ENCODE data around the gene WWC1. TPM values are rescaled to one million over a fixed set of nuclear protein-coding genes. Genes with fewer than 3 reads are reported as not detected.

WWC1 gene
- total and polyA plus RNA-seq, 12 donors = 0.79 to 7.8 (median 1.2) TPM

DNA sequence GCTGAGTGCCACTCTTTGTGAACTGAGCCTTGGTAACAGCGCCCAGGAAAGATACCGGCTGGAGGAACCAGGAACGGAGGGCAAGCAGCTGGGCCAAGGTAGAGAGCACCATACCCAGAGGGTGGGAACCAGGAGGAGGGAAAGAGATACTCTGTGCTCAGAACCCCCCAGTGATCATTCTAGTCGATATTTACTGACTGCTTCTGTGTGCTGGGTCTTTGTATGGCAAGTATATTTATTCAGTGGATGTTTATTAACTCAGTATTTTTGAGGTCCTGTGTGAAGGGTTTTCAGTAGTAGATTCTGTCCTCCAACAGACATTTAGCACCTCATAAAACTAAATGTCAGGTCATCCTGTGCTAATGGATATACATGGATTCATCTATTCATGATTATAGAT, 132.5 kb downstream of the WWC1 start:
- Histone ChIP-seq H3K4me1 (no peaks in the 10 kb centered on the region), H3K4me3 (no peak overlapping the region), H3K27ac (no peak overlapping the region), H3K9me3 (no peaks in the 10 kb centered on the region), H3K27me3 (no peaks in the 10 kb centered on the region), H3K36me3 (no peaks in the 10 kb centered on the region)
- intact Hi-C loops (cut with DNase I) = no loop called here
- 93 to 94% methylated on average over 4 of the region's 4 CpGs for WGBS, 2 donors
- no peak for DNase-seq
- TF ChIP-seq, protein P1, sequence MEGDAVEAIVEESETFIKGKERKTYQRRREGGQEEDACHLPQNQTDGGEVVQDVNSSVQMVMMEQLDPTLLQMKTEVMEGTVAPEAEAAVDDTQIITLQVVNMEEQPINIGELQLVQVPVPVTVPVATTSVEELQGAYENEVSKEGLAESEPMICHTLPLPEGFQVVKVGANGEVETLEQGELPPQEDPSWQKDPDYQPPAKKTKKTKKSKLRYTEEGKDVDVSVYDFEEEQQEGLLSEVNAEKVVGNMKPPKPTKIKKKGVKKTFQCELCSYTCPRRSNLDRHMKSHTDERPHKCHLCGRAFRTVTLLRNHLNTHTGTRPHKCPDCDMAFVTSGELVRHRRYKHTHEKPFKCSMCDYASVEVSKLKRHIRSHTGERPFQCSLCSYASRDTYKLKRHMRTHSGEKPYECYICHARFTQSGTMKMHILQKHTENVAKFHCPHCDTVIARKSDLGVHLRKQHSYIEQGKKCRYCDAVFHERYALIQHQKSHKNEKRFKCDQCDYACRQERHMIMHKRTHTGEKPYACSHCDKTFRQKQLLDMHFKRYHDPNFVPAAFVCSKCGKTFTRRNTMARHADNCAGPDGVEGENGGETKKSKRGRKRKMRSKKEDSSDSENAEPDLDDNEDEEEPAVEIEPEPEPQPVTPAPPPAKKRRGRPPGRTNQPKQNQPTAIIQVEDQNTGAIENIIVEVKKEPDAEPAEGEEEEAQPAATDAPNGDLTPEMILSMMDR (IDR thresholded peaks at IDR 0.05) = no peak
- ATAC-seq = no peak

GRCh38 chr5:168424594-168425323, 133.3 kb downstream of the WWC1 start:
- 68 to 85% methylated on average over 3 of the region's 3 CpGs for WGBS, 2 donors
- no peak for DNase-seq
- ATAC-seq = no peak

DNA sequence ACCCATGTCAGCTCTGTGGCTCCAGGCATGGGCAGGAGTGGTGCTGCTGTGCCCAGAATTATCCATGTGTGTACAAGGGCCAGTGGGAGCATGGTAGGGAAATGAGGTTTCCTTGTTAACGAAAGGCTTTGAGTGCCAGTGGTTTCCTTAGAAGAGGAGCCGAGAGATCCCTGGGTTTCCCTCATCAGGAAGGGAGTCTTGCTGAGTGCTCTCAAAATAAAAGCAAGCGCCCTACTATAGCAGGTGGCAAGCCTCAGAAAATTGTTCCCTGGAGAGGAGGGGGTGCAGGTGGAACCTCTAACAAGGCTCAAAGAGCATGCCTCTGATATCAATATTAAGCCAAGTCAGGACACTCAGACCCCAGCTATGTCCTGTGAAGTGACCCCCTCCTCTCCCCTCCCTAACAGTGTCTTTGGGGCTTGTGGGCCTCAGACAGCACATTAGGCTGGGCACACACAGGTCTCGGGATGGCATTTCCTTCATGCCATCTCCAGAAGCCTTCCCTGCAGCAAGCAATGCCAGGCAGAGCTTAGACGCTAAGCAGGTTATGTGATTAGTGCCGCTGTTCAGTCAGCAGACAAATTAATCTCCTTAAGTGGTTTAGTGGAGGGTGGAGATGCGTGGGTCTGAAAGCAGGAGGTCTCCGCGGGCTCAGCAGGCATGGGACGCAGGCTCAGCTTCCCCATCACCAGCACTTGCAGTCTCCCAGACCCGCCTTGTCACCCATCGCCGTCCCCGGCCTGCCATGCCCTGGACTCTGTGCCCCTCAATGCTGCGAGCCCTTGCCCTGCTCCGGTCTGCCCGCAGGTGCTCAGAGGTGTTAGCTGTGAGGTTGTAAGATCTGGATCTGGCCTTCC, 134.8 kb downstream of the WWC1 start:
- ATAC-seq = no peak
- H3K27me3 ChIP-seq = peaks cover 0 to 7% (median 0%) of the 10 kb centered on the region in 7 donors
- no peak overlapping the region for H3K27ac ChIP-seq
- 84 to 86% methylated on average over 17 of the region's 17 CpGs for WGBS, 2 donors
- DNase-seq = no peak
- no peaks in the 10 kb centered on the region for H3K36me3 ChIP-seq
- intact Hi-C loops (cut with DNase I) = no loop called here
- H3K4me1 ChIP-seq = no peaks in the 10 kb centered on the region
- H3K4me3 ChIP-seq = no peak overlapping the region
- H3K9me3 ChIP-seq = no peaks in the 10 kb centered on the region
- TF ChIP-seq, protein P1 (IDR thresholded peaks at IDR 0.05) = no peak

More at GRCh38 chr5:168424594-168425323, 133.3 kb downstream of the WWC1 start:
- no peaks in the 10 kb centered on the region for H3K4me1 ChIP-seq
- no peaks in the 10 kb centered on the region for H3K27me3 ChIP-seq
- no peak overlapping the region for H3K27ac ChIP-seq
- no peaks in the 10 kb centered on the region for H3K9me3 ChIP-seq
- no peak overlapping the region for H3K4me3 ChIP-seq
- intact Hi-C loops (cut with DNase I) = no loop called here
- no peaks in the 10 kb centered on the region for H3K36me3 ChIP-seq
- TF ChIP-seq, protein P1 (IDR thresholded peaks at IDR 0.05) = no peak

- peaks cover 0 to 7% (median 0%) of the 10 kb centered on the region in 7 donors for H3K27me3 ChIP-seq
- WGBS, 2 donors = 60 to 66% methylated on average over 5 of the region's 5 CpGs
- no peaks in the 10 kb centered on the region for H3K4me1 ChIP-seq
- H3K36me3 ChIP-seq = no peaks in the 10 kb centered on the region
- DNase-seq (no peak), ATAC-seq (no peak)
- intact Hi-C loops (cut with DNase I) = no loop called here
- no peaks in the 10 kb centered on the region for H3K9me3 ChIP-seq
- H3K4me3 ChIP-seq = no peak overlapping the region
- no peak overlapping the region for H3K27ac ChIP-seq
- TF ChIP-seq, protein P1 (IDR thresholded peaks at IDR 0.05) = no peak
Observed at GRCh38 chr5:168426864-168427172, 135.4 kb downstream of the WWC1 start.

Data from heart right ventricle (tissue), 16 donors.